Astrocyte (in vitro differentiated cells and primary cell): Measurements from ENCODE around the gene FAM222A. TPM values are rescaled to one million over a fixed set of nuclear protein-coding genes. Genes with fewer than 3 reads are reported as not detected.

ENCODE experiments used
- DNase-seq: peaks from one replicate; pipeline ENCODE4 v3.0.0-alpha.2; 2010; ENCODE audit warnings: low read depth
- FAIRE-seq: peaks from 2 replicates; lab custom pipeline; 2011; peaks lifted over from hg19 to GRCh38; lab: Jason Lieb, UNC
- H2AFZ ChIP-seq: 2 replicates; pipeline ENCODE4 v1.6.0; 2012; ENCODE audit warnings: low read depth, low read length, inconsistent platforms
- H3K27ac ChIP-seq: 2 replicates; pipeline ENCODE4 v1.5.1; 2011; ENCODE audit warnings: low read depth, low read length, inconsistent platforms
- H3K27me3 ChIP-seq: 2 replicates; pipeline ENCODE4 v1.6.0; 2011; ENCODE audit warnings: low read length, inconsistent platforms; ENCODE audit not compliant: insufficient read depth
- H3K36me3 ChIP-seq: 2 replicates; pipeline ENCODE4 v1.5.1; 2011; ENCODE audit warnings: low read length, inconsistent platforms; ENCODE audit not compliant: insufficient read depth
- H3K4me1 ChIP-seq: 2 replicates; pipeline ENCODE4 v1.5.1; 2011; ENCODE audit warnings: low read length, inconsistent platforms; ENCODE audit not compliant: insufficient read depth
- H3K4me2 ChIP-seq: 2 replicates; pipeline ENCODE4 v1.6.0; 2012; ENCODE audit warnings: low read length, inconsistent platforms
- H3K4me3 ChIP-seq: 2 replicates; pipeline ENCODE4 v1.5.1; 2011; ENCODE audit warnings: low read depth, mild to moderate bottlenecking, low read length, inconsistent platforms; ENCODE audit not compliant: insufficient read depth
- H3K79me2 ChIP-seq: 2 replicates; pipeline ENCODE4 v1.6.0; 2012; ENCODE audit warnings: mild to moderate bottlenecking, low read length, inconsistent platforms; ENCODE audit not compliant: insufficient read depth
- H3K9ac ChIP-seq: 2 replicates; pipeline ENCODE4 v1.6.0; 2012; ENCODE audit warnings: mild to moderate bottlenecking, low read length, inconsistent platforms
- H3K9me3 ChIP-seq: 2 replicates; pipeline ENCODE4 v1.5.1; 2012; ENCODE audit warnings: low read depth, mild to moderate bottlenecking, low read length, inconsistent platforms; ENCODE audit not compliant: insufficient read depth
- H4K20me1 ChIP-seq: 2 replicates; pipeline ENCODE4 v1.6.0; 2012; ENCODE audit warnings: low read length, inconsistent platforms; ENCODE audit not compliant: insufficient read depth
- H3K27ac Mint-ChIP-seq: one replicate; pipeline ENCODE4 v1.8.0; 2021; ENCODE audit warnings: mild to moderate bottlenecking, mixed read lengths; ENCODE audit not compliant: unreplicated experiment
- H3K27me3 Mint-ChIP-seq: one replicate; pipeline ENCODE4 v1.8.0; 2021; ENCODE audit warnings: low read depth, mixed read lengths; ENCODE audit not compliant: unreplicated experiment
- H3K36me3 Mint-ChIP-seq: one replicate; pipeline ENCODE4 v1.8.0; 2021; ENCODE audit warnings: low read depth, mixed read lengths; ENCODE audit not compliant: unreplicated experiment
- H3K4me1 Mint-ChIP-seq: one replicate; pipeline ENCODE4 v1.8.0; 2021; ENCODE audit warnings: low read depth, mixed read lengths; ENCODE audit not compliant: unreplicated experiment
- H3K4me3 Mint-ChIP-seq: one replicate; pipeline ENCODE4 v1.8.0; 2021; ENCODE audit warnings: mild to moderate bottlenecking, moderate library complexity, mixed read lengths; ENCODE audit not compliant: unreplicated experiment
- H3K9me3 Mint-ChIP-seq: one replicate; pipeline ENCODE4 v1.8.0; 2021; ENCODE audit warnings: mild to moderate bottlenecking, mixed read lengths; ENCODE audit not compliant: unreplicated experiment
- CTCF ChIP-seq: IDR thresholded peaks from 2 replicates; pipeline ENCODE4 v1.5.1; 2011; ENCODE audit warnings: low read depth, mild to moderate bottlenecking, inconsistent platforms, low read length, moderate library complexity; ENCODE audit not compliant: insufficient read depth
- EZH2 ChIP-seq: IDR thresholded peaks from 2 replicates; pipeline ENCODE4 v1.6.1; 2012; ENCODE audit warnings: mild to moderate bottlenecking, low read length, inconsistent platforms; ENCODE audit not compliant: insufficient read depth
- total RNA-seq: library from RNA; stranded (reverse); gene quantifications from 2 replicates; pipeline ENCODE4 v1.2.1, GENCODE V29; 2021

FAM222A gene
- total RNA-seq, 1 donor from 2014 or later: 1.2 TPM

- H3K36me3 Mint-ChIP-seq: peaks cover 2% of the 10 kb centered on the region
These were observed 42.8 kb downstream of the FAM222A start for GRCh38 chr12:109756457-109756856.

DNA sequence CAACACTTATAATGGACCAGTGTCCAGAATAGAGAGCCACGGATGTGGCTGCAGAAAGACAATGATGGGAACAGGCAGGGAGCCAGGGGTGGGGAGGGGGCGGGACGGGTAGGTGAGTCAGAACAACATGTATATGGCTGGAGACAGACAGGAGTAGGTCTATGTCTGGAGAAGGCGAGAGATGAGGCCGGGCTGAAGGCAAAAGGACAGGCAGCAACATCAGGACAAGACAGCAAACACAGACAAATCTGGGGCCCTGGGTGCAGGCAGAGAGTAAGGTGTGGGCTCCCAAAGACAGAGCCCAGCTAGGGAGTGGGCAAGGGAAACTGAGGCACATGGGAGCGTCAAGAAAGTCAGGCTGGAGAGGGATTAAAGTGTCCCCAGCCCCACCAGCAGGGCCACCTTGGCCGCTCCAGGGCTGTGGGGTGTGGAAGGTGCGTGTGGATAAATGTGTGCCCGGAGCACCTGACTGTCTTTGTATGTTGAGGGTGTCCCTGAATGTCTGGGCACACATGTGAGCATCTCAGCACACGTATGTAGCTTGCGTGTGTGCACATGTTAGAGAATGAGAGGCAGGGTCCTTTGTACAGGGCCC lies 44.1 kb downstream of the FAM222A start:
- no peak overlapping the region for H3K4me2 ChIP-seq
- H3K36me3 Mint-ChIP-seq: peaks cover 5% of the 10 kb centered on the region
- peaks cover 13% of the 10 kb centered on the region for H3K9me3 Mint-ChIP-seq
- H2AFZ ChIP-seq: no peak overlapping the region
- no peaks in the 10 kb centered on the region for H3K4me1 Mint-ChIP-seq
- H3K79me2 ChIP-seq: no peaks in the 10 kb centered on the region
- H3K4me1 ChIP-seq: no peaks in the 10 kb centered on the region
- no peak overlapping the region for H3K4me3 ChIP-seq
- no peaks in the 10 kb centered on the region for H4K20me1 ChIP-seq
- no peaks in the 10 kb centered on the region for H3K9me3 ChIP-seq
- no peak overlapping the region for H3K27ac Mint-ChIP-seq
- FAIRE-seq: no peak
- TF ChIP-seq EZH2 (no peak), CTCF (no peak)
- no peak overlapping the region for H3K9ac ChIP-seq
- H3K36me3 ChIP-seq: no peaks in the 10 kb centered on the region
- no peak overlapping the region for H3K27ac ChIP-seq
- no peaks in the 10 kb centered on the region for H3K27me3 ChIP-seq
- no peaks in the 10 kb centered on the region for H3K27me3 Mint-ChIP-seq
- no peak overlapping the region for H3K4me3 Mint-ChIP-seq
- DNase-seq: no peak

More at GRCh38 chr12:109756457-109756856, 42.8 kb downstream of the FAM222A start:
- no peak overlapping the region for H3K27ac Mint-ChIP-seq
- no peak for DNase-seq
- H3K4me3 ChIP-seq: no peak overlapping the region
- H3K4me3 Mint-ChIP-seq: no peak overlapping the region
- peaks cover 13% of the 10 kb centered on the region for H3K9me3 Mint-ChIP-seq
- TF ChIP-seq CTCF: no peak
- TF ChIP-seq EZH2: no peak
- H4K20me1 ChIP-seq: no peaks in the 10 kb centered on the region
- no peaks in the 10 kb centered on the region for H3K79me2 ChIP-seq
- no peaks in the 10 kb centered on the region for H3K4me1 ChIP-seq
- H3K4me2 ChIP-seq: no peak overlapping the region
- H3K4me1 Mint-ChIP-seq: no peaks in the 10 kb centered on the region
- H3K36me3 ChIP-seq: no peaks in the 10 kb centered on the region
- H3K27me3 Mint-ChIP-seq: no peaks in the 10 kb centered on the region
- no peak overlapping the region for H3K9ac ChIP-seq
- FAIRE-seq: no peak
- no peak overlapping the region for H2AFZ ChIP-seq
- H3K27ac ChIP-seq: no peak overlapping the region
- H3K27me3 ChIP-seq: no peaks in the 10 kb centered on the region
- no peaks in the 10 kb centered on the region for H3K9me3 ChIP-seq
